Measurements from ENCODE around the gene NFE2L3.

DNA sequence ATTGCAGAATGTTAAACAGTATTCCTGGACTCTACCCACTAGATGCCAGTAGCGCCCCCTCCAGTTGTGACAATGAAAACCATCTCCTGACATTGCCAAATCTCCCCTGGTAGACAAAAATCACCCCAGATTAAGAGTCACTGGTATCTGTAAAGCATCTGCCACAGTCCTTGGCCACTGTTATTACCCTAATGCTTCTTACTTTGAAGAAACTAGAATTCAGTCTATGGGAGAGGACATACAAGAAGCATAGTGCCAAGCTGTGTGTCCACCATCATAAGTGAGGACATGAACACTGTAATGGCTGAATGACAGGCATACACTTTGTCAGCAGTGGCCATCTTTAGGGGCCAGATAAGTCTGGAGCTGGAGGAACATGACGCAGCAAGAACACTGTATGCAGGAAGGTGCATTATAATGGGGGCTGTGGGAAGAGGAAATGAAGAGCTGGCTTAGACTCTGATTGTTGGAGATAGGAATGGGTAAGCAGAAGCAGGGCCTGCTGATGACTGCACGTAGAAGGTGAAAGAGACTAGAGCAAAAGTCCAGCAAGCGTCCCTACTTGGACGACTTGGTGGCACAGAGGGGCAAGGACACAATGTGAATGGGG is 82.0 kb downstream of the NFE2L3 start:
- TF ChIP-seq, protein P1, sequence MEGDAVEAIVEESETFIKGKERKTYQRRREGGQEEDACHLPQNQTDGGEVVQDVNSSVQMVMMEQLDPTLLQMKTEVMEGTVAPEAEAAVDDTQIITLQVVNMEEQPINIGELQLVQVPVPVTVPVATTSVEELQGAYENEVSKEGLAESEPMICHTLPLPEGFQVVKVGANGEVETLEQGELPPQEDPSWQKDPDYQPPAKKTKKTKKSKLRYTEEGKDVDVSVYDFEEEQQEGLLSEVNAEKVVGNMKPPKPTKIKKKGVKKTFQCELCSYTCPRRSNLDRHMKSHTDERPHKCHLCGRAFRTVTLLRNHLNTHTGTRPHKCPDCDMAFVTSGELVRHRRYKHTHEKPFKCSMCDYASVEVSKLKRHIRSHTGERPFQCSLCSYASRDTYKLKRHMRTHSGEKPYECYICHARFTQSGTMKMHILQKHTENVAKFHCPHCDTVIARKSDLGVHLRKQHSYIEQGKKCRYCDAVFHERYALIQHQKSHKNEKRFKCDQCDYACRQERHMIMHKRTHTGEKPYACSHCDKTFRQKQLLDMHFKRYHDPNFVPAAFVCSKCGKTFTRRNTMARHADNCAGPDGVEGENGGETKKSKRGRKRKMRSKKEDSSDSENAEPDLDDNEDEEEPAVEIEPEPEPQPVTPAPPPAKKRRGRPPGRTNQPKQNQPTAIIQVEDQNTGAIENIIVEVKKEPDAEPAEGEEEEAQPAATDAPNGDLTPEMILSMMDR (IDR thresholded peaks at IDR 0.05), result no peak
- TF ChIP-seq POLR2A (IDR thresholded peaks at IDR 0.05), result no peak

All from suprapubic skin (tissue), 3 donors.